ENCODE results near the gene CHD3. TPM values are rescaled to one million over a fixed set of nuclear protein-coding genes. Genes with fewer than 3 reads are reported as not detected.

Gene CHD3
- total RNA-seq, 1 experiment from 2014 or later = 27.9 TPM

DNA sequence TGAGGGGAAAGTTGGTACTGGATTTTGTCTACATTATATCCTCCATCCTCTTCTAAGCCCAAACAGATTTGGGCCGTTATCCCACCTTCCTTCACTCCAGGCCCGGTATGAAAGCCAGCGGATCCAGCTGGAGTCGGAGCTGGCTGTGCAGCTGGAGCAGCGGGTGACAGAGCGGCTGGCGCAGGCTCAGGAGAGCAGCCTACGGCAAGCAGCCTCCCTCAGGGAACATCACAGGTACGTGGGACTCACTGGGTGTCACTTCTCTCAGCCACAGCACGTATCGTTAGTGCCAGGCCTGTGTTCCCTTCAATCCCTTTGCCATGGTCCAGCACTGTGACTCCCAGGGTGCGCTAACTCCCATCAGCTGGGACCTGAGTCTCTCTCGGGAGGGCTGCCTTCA, 54.7 kb downstream of the CHD3 start:
- TF ChIP-seq, protein P1, sequence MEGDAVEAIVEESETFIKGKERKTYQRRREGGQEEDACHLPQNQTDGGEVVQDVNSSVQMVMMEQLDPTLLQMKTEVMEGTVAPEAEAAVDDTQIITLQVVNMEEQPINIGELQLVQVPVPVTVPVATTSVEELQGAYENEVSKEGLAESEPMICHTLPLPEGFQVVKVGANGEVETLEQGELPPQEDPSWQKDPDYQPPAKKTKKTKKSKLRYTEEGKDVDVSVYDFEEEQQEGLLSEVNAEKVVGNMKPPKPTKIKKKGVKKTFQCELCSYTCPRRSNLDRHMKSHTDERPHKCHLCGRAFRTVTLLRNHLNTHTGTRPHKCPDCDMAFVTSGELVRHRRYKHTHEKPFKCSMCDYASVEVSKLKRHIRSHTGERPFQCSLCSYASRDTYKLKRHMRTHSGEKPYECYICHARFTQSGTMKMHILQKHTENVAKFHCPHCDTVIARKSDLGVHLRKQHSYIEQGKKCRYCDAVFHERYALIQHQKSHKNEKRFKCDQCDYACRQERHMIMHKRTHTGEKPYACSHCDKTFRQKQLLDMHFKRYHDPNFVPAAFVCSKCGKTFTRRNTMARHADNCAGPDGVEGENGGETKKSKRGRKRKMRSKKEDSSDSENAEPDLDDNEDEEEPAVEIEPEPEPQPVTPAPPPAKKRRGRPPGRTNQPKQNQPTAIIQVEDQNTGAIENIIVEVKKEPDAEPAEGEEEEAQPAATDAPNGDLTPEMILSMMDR (IDR thresholded peaks at IDR 0.05; ENCODE audit: insufficient read depth in 1 of 2, low read depth in 1 of 2, low read length in 1 of 2, severe bottlenecking in 1 of 2, unreplicated experiment in 1 of 2) = no peak
- no peak for DNase-seq
- no peaks in the 10 kb centered on the region for H3K27me3 ChIP-seq (replicated peaks; ENCODE audit: control insufficient read depth, insufficient read depth, low read length)
- no TSS peak for BruUV-seq (replicated peaks)
- H3K4me1 ChIP-seq = no peaks in the 10 kb centered on the region
- Mint-ChIP-seq H3K9me3 (ENCODE audit: unreplicated experiment) (no peaks in the 10 kb centered on the region), H3K27ac (ENCODE audit: unreplicated experiment) (no peak overlapping the region), H3K4me3 (ENCODE audit: unreplicated experiment) (no peak overlapping the region), H3K4me1 (ENCODE audit: low read depth, unreplicated experiment) (no peaks in the 10 kb centered on the region), H3K27me3 (ENCODE audit: insufficient read depth, unreplicated experiment) (no peaks in the 10 kb centered on the region), H3K36me3 (ENCODE audit: insufficient read depth, unreplicated experiment) (peaks cover 51% of the 10 kb centered on the region)
- ChIA-PET CTCF (no interaction called here), POLR2A (no interaction called here)
- intact Hi-C loops (cut with micrococcal nuclease; ENCODE audit: unreplicated experiment) = no loop called here
- no peaks in the 10 kb centered on the region for H3K36me3 ChIP-seq (ENCODE audit: control insufficient read depth, insufficient read depth, low read length)
- no peaks in the 10 kb centered on the region for H3K9me3 ChIP-seq
- no peak overlapping the region for H3K4me3 ChIP-seq (ENCODE audit: low read depth, low read length)

- Mint-ChIP-seq H3K9me3 (ENCODE audit: unreplicated experiment) (no peaks in the 10 kb centered on the region), H3K36me3 (ENCODE audit: insufficient read depth, unreplicated experiment) (peaks cover 43% of the 10 kb centered on the region), H3K4me3 (ENCODE audit: unreplicated experiment) (no peak overlapping the region), H3K4me1 (ENCODE audit: low read depth, unreplicated experiment) (no peaks in the 10 kb centered on the region), H3K27me3 (ENCODE audit: insufficient read depth, unreplicated experiment) (no peaks in the 10 kb centered on the region), H3K27ac (ENCODE audit: unreplicated experiment) (no peak overlapping the region)
- intact Hi-C loops (cut with micrococcal nuclease; ENCODE audit: unreplicated experiment) = no loop called here
- no TSS peak for BruUV-seq (replicated peaks)
- ChIA-PET POLR2A (no interaction called here), CTCF (interaction anchor here (1.1 kb wide), 1 partner anchor 44 kb away, joined by 3 read pairs; no protein-coding TSS in a partner anchor)
- H3K4me1 ChIP-seq = no peaks in the 10 kb centered on the region
- H3K27me3 ChIP-seq (replicated peaks; ENCODE audit: control insufficient read depth, insufficient read depth, low read length) = no peaks in the 10 kb centered on the region
- no peaks in the 10 kb centered on the region for H3K9me3 ChIP-seq
- TF ChIP-seq, protein P1 (IDR thresholded peaks at IDR 0.05; ENCODE audit: insufficient read depth in 1 of 2, low read depth in 1 of 2, low read length in 1 of 2, severe bottlenecking in 1 of 2, unreplicated experiment in 1 of 2) = no peak
- no peak overlapping the region for H3K4me3 ChIP-seq (ENCODE audit: low read depth, low read length)
- DNase-seq = no peak
- H3K36me3 ChIP-seq (ENCODE audit: control insufficient read depth, insufficient read depth, low read length) = no peaks in the 10 kb centered on the region
Measured at GRCh38 chr17:7944326-7944725, 55.7 kb downstream of the CHD3 start.

- H3K27me3 ChIP-seq (replicated peaks; ENCODE audit: control insufficient read depth, insufficient read depth, low read length) = no peaks in the 10 kb centered on the region
- BruUV-seq (replicated peaks) = no TSS peak
- Mint-ChIP-seq H3K4me1 (ENCODE audit: low read depth, unreplicated experiment) (no peaks in the 10 kb centered on the region), H3K4me3 (ENCODE audit: unreplicated experiment) (no peak overlapping the region), H3K9me3 (ENCODE audit: unreplicated experiment) (no peaks in the 10 kb centered on the region), H3K27me3 (ENCODE audit: insufficient read depth, unreplicated experiment) (no peaks in the 10 kb centered on the region), H3K27ac (ENCODE audit: unreplicated experiment) (no peak overlapping the region), H3K36me3 (ENCODE audit: insufficient read depth, unreplicated experiment) (peaks cover 44% of the 10 kb centered on the region)
- no peak for DNase-seq
- intact Hi-C loops (cut with micrococcal nuclease; ENCODE audit: unreplicated experiment) = no loop called here
- H3K36me3 ChIP-seq (ENCODE audit: control insufficient read depth, insufficient read depth, low read length) = no peaks in the 10 kb centered on the region
- ChIA-PET POLR2A (no interaction called here), CTCF (no interaction called here)
- no peaks in the 10 kb centered on the region for H3K4me1 ChIP-seq
- TF ChIP-seq, protein P1 (IDR thresholded peaks at IDR 0.05; ENCODE audit: insufficient read depth in 1 of 2, low read depth in 1 of 2, low read length in 1 of 2, severe bottlenecking in 1 of 2, unreplicated experiment in 1 of 2) = no peak
- no peaks in the 10 kb centered on the region for H3K9me3 ChIP-seq
- no peak overlapping the region for H3K4me3 ChIP-seq (ENCODE audit: low read depth, low read length)
Measured at GRCh38 chr17:7945651-7946050, 57.1 kb downstream of the CHD3 start.

Data from Caco-2 (cell line).